ENCODE data around the gene ARAP2.
"Not testable (repeated sequence)": the region's sequence is repeated elsewhere in the genome, so short reads cannot be mapped to it uniquely, and the experiment has no call there.

ARAP2 gene

GRCh38 chr4:36196145-36196913 lies 48.0 kb downstream of the ARAP2 start:
- Mint-ChIP-seq H3K9me3 (no peaks in the 10 kb centered on the region), H3K27me3 (no peaks in the 10 kb centered on the region), H3K36me3 (ENCODE audit: low read depth) (peaks cover 8% of the 10 kb centered on the region), H3K4me1 (peaks cover 13% of the 10 kb centered on the region), H3K4me3 (no peak overlapping the region), H3K27ac (no peak overlapping the region)
- DNase-seq: no peak
- ATAC-seq: no peak

- H3K4me1 Mint-ChIP-seq: peaks cover 39% of the 10 kb centered on the region
- no peak for DNase-seq
- no peaks in the 10 kb centered on the region for H3K27me3 Mint-ChIP-seq
- H3K36me3 Mint-ChIP-seq (ENCODE audit: low read depth): peaks cover 4% of the 10 kb centered on the region
- no peak overlapping the region for H3K27ac Mint-ChIP-seq
- H3K9me3 Mint-ChIP-seq: no peaks in the 10 kb centered on the region
- no peak for ATAC-seq
- H3K4me3 Mint-ChIP-seq: no peak overlapping the region
These were observed 51.4 kb downstream of the ARAP2 start for GRCh38 chr4:36192922-36193321.

DNA sequence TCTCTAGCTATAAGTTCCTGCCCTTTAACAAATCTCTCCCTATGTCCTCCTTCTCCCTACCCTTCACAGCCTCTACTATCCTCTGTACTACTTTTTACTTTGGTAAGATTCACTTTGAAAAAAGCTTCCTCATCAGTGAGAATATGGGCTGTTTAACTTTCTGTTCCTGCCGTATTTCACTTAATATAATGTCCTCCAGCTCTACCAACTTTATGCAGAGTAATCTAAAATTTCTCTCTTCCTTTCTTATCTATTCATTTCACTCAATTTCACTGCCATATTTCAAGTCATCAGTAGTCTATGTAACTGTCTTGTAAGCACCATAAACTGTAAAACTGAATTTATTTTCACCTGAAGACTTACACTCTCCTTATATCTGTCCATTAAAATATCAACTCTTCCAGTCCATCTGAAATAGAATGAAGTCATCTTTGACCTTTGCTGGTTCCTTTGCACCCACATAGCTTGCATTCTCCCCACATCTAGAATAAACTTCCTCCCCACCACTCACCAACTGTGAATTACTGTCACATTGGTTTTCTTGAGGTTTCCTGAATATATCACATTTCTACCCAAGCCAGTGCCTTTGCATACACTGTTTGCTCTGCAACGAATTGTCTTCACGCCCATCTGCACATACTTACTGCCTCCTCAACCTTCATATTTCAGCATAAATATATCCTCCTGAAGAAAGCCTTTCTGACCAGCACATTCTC lies 54.6 kb downstream of the ARAP2 start:
- Mint-ChIP-seq H3K9me3 (no peaks in the 10 kb centered on the region), H3K4me1 (peaks cover 31% of the 10 kb centered on the region), H3K4me3 (peak overlapping the region; percentile 4), H3K27ac (peak overlapping the region; percentile 67), H3K27me3 (no peaks in the 10 kb centered on the region), H3K36me3 (ENCODE audit: low read depth) (peaks cover 8% of the 10 kb centered on the region)
- DNase-seq: no peak
- peak; percentile 92 for ATAC-seq

DNA sequence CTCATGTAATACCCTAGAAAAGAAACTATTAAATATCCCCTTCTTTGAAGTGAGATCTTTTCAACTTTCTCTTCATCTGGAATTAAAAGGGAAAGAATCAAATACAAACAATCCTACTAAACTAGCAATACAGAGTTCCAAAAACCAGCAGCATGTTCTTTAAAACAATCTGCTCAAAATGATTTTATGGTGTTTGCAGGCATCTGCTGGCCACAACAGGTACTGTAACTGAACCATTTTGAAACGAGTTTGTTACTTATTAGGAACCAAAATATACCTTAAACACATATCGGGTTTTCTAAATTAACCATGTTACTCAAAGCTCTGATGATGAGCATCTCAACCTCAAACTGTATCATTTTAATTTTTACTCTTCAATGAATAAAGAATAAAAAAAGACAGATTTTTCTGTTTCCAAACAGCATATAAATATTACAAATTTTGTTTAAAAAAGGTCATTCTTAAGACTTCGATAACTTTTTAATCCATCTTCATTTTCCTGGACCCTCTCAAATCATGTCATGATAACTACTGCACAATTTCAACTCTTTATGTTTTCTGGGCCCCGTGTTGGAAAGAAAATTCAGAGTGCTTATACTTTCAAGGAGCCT lies 56.5 kb downstream of the ARAP2 start:
- H3K36me3 Mint-ChIP-seq (ENCODE audit: low read depth): peaks cover 4% of the 10 kb centered on the region

DNA sequence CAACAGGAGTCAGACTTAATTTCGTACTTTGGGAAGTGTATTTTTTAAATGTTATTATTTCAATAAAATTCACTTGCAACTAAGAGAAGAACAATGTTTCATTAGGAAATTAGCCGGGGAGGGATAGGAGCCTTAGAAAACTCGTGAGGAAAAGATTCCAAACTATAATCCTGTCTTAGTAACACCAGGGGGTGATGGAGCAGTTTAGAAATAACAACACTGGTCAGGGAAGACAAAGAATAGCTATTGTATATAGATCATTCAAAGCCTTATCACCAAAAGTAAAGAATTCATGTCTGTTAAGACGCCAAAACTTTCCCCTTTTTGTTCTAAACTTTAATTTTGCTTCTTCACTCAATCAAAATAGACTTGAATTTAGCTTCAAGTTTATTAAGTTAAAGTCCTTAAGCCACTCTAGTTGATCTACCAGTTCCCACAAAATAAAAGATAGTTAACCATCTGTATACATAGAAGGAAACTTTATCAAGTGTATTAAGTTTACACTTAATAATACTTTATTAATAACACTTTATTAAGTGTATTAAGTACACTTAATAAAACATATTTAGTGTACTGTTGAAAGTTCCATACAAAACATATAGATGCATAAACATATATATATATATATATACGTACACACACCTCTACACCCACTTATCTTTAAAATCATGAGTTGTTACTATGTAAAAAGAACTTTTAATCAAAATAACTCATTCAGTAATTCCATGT lies 60.5 kb downstream of the ARAP2 start:
- Mint-ChIP-seq H3K27me3 (no peaks in the 10 kb centered on the region), H3K4me1 (peaks cover 5% of the 10 kb centered on the region), H3K27ac (no peak overlapping the region), H3K9me3 (no peaks in the 10 kb centered on the region), H3K36me3 (ENCODE audit: low read depth) (peaks cover 6% of the 10 kb centered on the region), H3K4me3 (no peak overlapping the region)
- DNase-seq: no peak
- no peak for ATAC-seq

More for the DNA sequence above, 56.5 kb downstream of the ARAP2 start:
- no peaks in the 10 kb centered on the region for H3K27me3 Mint-ChIP-seq
- H3K9me3 Mint-ChIP-seq: no peaks in the 10 kb centered on the region
- ATAC-seq: no peak
- no peak for DNase-seq
- H3K4me1 Mint-ChIP-seq: peaks cover 28% of the 10 kb centered on the region
- H3K4me3 Mint-ChIP-seq: no peak overlapping the region
- H3K27ac Mint-ChIP-seq: no peak overlapping the region

DNA sequence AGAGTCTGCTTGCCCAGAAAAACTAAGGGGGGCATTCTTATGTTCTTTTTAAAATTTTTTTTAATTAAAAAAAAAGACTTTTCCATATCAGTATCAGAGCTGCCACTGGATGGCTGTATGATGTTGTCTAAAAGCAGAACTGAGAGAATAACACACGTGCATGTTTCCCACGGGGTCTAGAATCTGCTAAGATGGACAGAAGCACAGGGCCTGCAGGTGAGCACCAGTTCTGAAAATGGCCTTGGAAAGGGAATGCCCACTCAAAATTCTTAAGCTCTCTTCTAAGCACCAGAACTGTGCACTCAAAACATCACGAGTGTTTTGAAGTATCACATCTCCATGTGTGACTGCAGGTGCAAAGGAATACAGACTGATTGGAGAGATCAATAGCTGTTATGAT lies 61.1 kb downstream of the ARAP2 start:
- Mint-ChIP-seq H3K36me3 (ENCODE audit: low read depth) (peaks cover 10% of the 10 kb centered on the region), H3K27ac (no peak overlapping the region)

GRCh38 chr4:36182315-36182714 lies 62.0 kb downstream of the ARAP2 start:
- not testable (repeated sequence) for H3K36me3 Mint-ChIP-seq (ENCODE audit: low read depth)

More for the DNA sequence above, 61.1 kb downstream of the ARAP2 start:
- Mint-ChIP-seq H3K4me1 (peaks cover 2% of the 10 kb centered on the region), H3K9me3 (no peaks in the 10 kb centered on the region), H3K4me3 (no peak overlapping the region), H3K27me3 (no peaks in the 10 kb centered on the region)
- ATAC-seq: no peak
- no peak for DNase-seq

GRCh38 chr4:36180206-36180605 lies 64.1 kb downstream of the ARAP2 start:
- DNase-seq: no peak
- H3K27ac Mint-ChIP-seq: no peak overlapping the region
- no peak overlapping the region for H3K4me3 Mint-ChIP-seq
- ATAC-seq: no peak
- no peaks in the 10 kb centered on the region for H3K9me3 Mint-ChIP-seq
- no peaks in the 10 kb centered on the region for H3K27me3 Mint-ChIP-seq
- H3K4me1 Mint-ChIP-seq: no peaks in the 10 kb centered on the region
- peaks cover 8% of the 10 kb centered on the region for H3K36me3 Mint-ChIP-seq (ENCODE audit: low read depth)

More at GRCh38 chr4:36182315-36182714, 62.0 kb downstream of the ARAP2 start:
- not testable (repeated sequence) for H3K4me3 Mint-ChIP-seq, DNase-seq, H3K27ac Mint-ChIP-seq, ATAC-seq, H3K27me3 Mint-ChIP-seq, H3K4me1 Mint-ChIP-seq, H3K9me3 Mint-ChIP-seq

DNA sequence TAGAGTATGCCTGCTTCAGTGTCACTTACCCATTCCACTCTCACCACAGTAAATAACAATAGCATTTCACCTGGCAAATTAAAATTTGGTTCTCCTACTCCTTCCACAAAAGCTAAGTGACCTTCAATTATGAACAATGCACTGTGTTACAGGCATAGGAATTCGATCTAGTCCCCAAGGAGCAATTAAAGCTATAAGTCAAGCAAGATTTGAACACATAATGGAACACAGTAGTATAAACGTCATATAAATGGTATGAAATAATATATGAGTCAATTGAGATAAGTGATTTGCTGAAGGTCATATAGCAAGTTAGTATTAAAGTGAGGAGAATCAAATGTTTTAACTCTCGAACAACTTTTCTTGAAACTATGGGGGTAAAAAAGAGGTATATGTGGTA lies 65.8 kb downstream of the ARAP2 start:
- H3K36me3 Mint-ChIP-seq (ENCODE audit: low read depth): peaks cover 14% of the 10 kb centered on the region
- H3K27ac Mint-ChIP-seq: no peak overlapping the region
- no peak overlapping the region for H3K4me3 Mint-ChIP-seq

GRCh38 chr4:36177946-36178345 lies 66.4 kb downstream of the ARAP2 start:
- H3K27me3 Mint-ChIP-seq: no peaks in the 10 kb centered on the region
- H3K9me3 Mint-ChIP-seq: no peaks in the 10 kb centered on the region
- DNase-seq (no peak), ATAC-seq (no peak)
- peaks cover 3% of the 10 kb centered on the region for H3K4me1 Mint-ChIP-seq
- no peak overlapping the region for H3K4me3 Mint-ChIP-seq
- H3K36me3 Mint-ChIP-seq (ENCODE audit: low read depth): peaks cover 14% of the 10 kb centered on the region
- no peak overlapping the region for H3K27ac Mint-ChIP-seq

More for the DNA sequence above, 65.8 kb downstream of the ARAP2 start:
- Mint-ChIP-seq H3K9me3 (no peaks in the 10 kb centered on the region), H3K27me3 (no peaks in the 10 kb centered on the region), H3K4me1 (peaks cover 3% of the 10 kb centered on the region)
- DNase-seq (no peak), ATAC-seq (no peak)

DNA sequence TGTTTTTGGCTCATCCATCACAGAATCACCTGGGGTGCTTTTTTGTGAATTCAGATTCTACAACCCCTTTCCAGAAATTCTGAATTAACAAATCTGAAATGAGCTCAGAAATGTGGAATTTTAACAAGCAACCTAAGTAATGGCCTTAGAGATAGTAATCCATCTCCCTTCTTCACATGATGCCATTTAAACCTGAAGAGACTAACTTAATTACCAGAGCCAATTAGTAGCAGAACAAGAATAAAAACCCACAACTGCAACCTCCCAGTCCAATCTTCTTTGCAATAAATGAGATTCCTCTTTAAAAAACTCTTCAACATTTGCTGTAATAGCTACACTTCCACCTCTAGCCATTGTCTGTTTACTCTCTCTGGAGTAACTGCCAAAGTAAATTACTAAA lies 69.7 kb downstream of the ARAP2 start:
- no peak overlapping the region for H3K27ac Mint-ChIP-seq
- H3K9me3 Mint-ChIP-seq: no peaks in the 10 kb centered on the region
- H3K4me3 Mint-ChIP-seq: no peak overlapping the region
- peaks cover 21% of the 10 kb centered on the region for H3K36me3 Mint-ChIP-seq (ENCODE audit: low read depth)
- no peaks in the 10 kb centered on the region for H3K27me3 Mint-ChIP-seq
- peaks cover 5% of the 10 kb centered on the region for H3K4me1 Mint-ChIP-seq
- no peak for DNase-seq
- ATAC-seq: no peak

DNA sequence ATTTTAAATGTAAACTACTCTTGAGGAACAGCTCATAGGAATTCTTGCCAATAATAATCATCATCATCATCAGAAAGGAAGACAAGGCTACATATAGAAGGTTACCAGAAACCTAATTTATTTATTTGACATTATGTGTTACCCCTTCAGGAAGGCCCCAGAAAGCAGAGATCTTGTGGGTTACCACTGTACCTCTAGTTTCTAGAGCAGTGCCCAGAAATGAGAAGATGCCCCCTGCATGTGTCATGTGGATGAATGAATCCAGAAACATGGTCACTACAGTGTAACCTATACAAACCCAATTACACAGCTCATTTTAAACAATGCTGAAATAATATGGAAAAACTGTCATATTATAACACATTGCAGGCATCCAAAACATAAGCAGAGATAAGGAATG lies 70.4 kb downstream of the ARAP2 start:
- ATAC-seq: no peak
- Mint-ChIP-seq H3K9me3 (no peaks in the 10 kb centered on the region), H3K27me3 (no peaks in the 10 kb centered on the region), H3K36me3 (ENCODE audit: low read depth) (peaks cover 21% of the 10 kb centered on the region), H3K4me1 (peaks cover 5% of the 10 kb centered on the region), H3K4me3 (no peak overlapping the region), H3K27ac (no peak overlapping the region)
- DNase-seq: no peak

- no peak for ATAC-seq
- no peaks in the 10 kb centered on the region for H3K27me3 Mint-ChIP-seq
These were observed 71.7 kb downstream of the ARAP2 start for GRCh38 chr4:36172656-36173055.

DNA sequence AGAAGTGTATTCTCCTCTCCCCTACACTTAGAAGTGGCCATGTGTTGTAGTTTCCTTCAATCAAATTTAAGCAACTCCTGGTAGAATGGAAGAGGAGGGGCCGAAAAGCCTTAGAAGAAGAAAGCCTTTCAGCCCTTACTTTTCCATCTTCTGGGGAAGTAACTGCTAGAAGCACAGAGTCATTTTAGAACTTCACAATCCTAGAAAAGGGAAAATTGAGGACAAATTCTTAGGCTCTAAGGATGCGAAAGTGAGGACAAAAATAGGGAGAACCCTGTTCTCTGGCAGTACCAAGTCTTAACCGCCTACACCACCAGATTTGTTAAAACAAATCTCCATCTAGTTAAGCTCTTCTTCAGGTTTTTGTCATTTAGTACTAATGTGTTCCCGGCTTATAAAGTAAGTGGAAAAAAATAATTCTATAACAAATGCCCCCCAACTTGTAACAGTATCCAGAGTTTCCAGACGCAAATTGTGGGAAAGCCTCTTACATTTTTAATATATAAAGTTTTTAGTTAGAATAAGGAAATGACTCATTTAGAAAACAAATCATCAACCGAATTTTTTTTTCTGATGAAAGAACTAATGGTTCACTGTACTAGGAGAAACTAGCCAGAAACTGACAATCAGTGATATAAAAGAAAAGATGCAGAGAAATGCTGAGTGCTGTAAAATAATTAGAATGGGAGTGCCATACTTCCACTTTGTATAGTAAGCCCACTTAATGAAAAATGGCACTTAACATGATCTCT lies 76.0 kb downstream of the ARAP2 start:
- ATAC-seq: no peak
- H3K27ac Mint-ChIP-seq: no peak overlapping the region
- DNase-seq: no peak
- H3K36me3 Mint-ChIP-seq (ENCODE audit: low read depth): peaks cover 23% of the 10 kb centered on the region
- H3K9me3 Mint-ChIP-seq: no peaks in the 10 kb centered on the region
- H3K27me3 Mint-ChIP-seq: no peaks in the 10 kb centered on the region
- peaks cover 14% of the 10 kb centered on the region for H3K4me1 Mint-ChIP-seq
- no peak overlapping the region for H3K4me3 Mint-ChIP-seq

More at GRCh38 chr4:36172656-36173055, 71.7 kb downstream of the ARAP2 start:
- Mint-ChIP-seq H3K4me1 (peaks cover 13% of the 10 kb centered on the region), H3K4me3 (no peak overlapping the region), H3K9me3 (no peaks in the 10 kb centered on the region), H3K36me3 (ENCODE audit: low read depth) (peaks cover 16% of the 10 kb centered on the region), H3K27ac (no peak overlapping the region)
- no peak for DNase-seq
